Measurements from ENCODE around the gene LMO3.

Gene LMO3

GRCh38 chr12:16599081-16599480, 6.9 kb downstream of the LMO3 start:
- peak; percentile 37 for DNase-seq

DNA sequence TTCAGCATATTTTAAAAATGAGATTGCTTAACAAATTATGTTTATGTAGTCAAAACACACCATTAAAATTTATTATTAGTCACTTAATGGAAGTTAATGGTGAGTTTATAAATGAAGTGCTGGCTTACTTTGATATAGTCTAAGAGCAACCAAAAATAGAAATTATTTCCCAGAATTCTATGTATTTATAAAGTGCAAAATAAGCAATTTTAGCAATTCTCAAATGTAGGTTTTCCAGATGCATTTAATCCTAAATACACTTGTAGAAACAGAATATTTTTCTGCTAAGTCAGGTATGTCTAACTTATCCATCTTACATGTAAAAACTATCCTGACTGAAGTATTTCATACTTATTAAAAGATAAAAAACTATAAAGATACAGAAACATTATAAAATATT, 11.2 kb downstream of the LMO3 start:
- no peak for DNase-seq

- no peak for DNase-seq
Measured at GRCh38 chr12:16593546-16593945, 12.4 kb downstream of the LMO3 start.

- no peak for DNase-seq
Measured at GRCh38 chr12:16590645-16591044, 15.3 kb downstream of the LMO3 start.

GRCh38 chr12:16588812-16589211, 17.1 kb downstream of the LMO3 start:
- no peak for DNase-seq

GRCh38 chr12:16587514-16587913, 18.4 kb downstream of the LMO3 start:
- no peak for DNase-seq

DNA sequence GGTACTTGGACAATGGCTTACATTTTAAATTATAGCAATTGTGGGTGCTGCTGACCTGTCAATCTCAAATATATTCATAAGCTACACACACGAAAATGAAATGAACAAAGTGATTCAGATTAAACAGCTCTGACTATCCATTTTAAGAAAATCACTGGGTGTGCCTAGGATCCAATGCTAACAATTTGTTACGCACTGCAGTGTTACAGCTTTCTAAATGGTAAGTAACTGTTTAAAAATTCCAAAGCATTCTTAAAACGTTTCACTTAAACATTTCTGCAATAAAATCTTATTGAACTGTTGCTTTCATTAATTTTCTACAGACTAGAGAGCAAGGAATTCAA, 18.9 kb downstream of the LMO3 start:
- no peak for DNase-seq

- no peak for DNase-seq
Measured at GRCh38 chr12:16586350-16587109, 19.4 kb downstream of the LMO3 start.

DNA sequence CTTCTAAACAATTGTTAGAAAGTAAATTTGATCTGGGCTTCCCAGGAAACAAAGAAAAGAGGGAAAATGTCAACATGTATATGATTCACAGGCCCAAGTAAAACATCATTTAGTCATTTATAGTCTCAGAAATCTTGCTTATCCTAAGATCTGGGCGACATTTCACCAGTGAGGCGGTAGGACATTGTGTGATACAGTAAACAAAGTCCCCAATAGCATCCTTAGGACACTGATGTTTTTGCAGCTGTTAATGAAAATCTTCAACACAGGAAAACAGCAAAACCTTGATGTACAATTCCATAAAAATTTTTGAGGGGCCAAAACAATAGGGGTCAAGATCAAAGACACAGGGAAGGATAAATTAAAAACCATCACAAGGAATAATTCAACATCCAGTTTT, 20.2 kb downstream of the LMO3 start:
- DNase-seq: no peak

DNA sequence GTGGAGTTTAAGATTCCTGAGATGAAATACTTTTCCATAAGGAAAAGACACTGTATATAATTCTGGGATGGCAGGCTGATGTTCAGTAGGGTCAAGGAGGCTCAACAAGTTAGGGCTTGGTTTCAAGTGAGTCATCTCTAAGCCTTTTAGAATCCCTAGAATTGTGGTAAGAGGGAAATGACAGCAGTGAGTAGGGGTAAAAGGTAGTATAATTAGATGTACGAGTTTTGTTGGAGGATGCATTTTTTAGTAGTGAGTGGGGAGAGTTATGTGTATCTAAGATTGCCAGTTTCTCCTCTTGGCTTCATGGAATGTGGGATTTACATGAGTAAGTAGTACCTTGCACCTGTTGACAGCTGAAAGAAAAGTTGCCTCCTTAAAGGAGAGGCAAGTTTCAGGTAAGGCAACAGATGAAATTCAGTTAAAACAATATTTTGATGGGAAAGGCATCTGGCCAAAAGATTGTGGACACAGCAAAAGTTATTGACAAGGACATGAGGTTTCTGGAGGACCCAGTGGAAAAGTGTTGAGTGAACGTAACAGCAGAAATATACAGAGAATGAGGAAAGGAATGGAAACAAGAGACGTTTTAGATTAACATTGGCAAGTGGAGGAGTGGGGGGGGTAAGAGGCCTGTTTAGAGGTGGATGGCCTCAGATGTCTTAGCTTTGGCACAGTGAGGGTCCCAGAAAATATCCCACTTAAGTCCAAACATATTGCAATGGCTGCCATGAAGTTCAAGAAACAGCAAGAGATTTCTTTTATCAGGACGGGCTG, 21.8 kb downstream of the LMO3 start:
- no peak for DNase-seq

DNA sequence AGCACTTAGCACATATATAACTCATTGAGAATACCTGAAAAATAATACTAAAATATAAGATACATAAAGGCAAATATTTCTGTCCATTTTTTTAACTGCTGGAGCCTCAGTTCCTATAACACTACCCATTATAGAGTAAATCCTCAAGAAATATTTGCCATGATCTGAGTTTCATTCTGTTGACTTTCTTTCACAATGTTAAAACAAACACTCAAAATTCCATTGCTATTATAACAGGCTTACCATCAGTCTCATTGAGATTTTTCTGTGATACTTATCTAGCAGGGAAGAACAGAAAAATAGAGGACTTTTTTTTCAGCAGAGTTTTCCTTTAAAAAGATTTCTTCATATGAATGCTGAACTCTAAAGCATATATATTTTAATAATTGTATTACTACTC, 24.5 kb downstream of the LMO3 start:
- no peak for DNase-seq

DNA sequence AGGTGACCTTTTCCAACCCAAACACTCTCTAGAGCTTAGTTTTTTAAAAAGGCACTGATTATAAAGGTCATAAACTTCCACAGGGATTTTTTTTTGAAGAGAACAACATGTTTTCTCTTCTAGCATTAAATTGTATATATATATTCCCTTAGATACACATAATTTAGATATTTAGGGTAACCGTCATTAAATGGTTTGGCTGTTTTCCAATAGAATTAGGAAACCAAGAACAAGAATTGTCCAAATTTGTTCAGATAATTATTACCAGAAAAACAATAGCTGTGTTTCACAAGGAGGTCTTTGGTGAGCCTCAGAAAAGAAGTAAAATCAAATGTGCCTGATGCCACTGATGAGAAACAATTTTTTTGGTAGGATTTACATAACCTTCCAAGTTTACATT, 26.9 kb downstream of the LMO3 start:
- DNase-seq: no peak

DNA sequence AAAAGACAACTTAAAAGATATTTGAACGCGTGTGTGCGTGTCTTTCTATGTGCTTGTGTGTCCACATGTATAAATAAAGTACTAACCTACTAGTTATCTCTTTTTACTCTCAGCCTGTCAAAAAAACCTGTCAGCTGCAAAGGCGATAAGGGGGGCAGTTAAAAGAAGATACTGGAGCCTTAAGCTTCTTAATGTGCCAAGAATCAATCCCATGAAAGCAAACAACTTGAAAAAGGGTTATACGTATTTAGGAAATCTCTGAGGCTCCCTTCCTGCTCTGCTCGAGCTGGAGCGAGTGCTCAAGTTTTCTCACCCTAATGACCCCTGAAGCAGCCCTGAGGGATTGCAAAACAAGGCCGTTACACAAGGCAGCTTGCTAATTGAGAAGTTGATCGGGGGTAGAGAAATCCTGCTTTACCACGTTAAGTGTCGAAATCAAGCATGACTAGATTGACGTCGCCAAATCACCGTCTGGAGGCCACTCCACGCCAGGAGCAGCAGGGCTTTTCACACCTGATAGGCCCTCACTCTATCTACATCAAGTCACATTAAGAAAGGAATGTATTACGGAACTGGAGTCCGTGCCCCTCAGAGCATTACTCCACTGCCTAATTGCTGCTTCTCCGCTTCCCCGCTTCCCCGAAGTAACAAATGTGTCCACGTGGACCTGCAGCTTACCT, 32.4 kb downstream of the LMO3 start:
- no peak for DNase-seq

DNA sequence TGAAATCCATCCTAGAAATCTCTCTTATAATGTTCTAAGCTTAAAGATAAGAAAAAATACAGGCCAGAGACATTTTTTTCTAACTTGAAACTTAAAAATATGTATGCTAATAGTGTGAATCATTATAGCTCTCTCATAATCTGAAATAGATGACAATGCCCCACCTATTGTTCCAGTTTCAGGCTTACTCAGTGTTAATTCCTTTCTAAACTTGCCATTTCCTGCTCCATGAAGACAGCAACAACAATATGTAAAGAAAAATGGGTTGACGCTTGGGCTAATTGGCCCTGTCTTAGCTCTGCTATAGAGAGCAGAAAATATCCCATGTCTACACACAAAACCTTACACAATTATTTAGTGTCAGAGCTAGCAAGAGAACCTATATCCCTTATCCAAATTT, 37.1 kb downstream of the LMO3 start:
- DNase-seq: peak; percentile 21

DNA sequence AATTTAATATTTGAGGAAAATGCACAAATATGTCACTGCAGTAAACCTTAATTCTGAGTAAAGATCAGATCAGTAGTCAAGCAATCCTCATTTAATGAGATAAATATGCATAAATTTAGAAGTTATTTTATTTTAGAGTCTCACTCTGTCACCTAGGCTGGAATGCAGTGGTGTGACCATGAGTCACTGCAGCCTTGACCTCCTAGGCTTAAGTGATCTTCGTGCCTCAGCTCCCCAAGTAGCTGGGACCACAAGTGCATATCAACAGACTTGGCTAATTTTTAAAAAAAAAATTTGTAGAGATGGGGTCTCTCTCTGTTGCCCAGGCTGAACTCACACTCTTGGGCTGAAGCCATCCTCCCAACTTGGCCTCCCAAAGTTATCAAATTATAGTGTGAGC, 41.3 kb downstream of the LMO3 start:
- DNase-seq: no peak

DNA sequence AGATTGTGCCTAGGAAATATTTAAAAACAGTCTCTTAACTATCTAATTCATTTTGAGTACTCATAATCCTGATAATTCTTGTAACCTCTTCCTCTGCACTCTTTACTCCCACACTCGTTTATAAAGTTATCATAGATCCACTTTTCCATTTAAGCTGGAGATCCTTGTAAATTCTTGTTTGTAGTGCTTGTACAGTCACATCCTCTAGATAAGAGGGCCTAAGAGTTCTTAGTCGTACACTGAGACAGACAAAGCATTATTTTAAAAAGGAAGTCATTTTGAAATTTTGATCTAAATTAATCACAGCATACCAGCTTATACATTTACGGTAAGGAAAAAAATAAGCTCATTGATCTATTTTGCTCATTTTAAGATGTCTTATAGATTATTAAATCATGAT, 42.5 kb downstream of the LMO3 start:
- no peak for DNase-seq

- DNase-seq: no peak
Measured at GRCh38 chr12:16562921-16563320, 43.0 kb downstream of the LMO3 start.

GRCh38 chr12:16562435-16562834, 43.5 kb downstream of the LMO3 start:
- peak; percentile 49 for DNase-seq

- no peak for DNase-seq
Measured at GRCh38 chr12:16560273-16560672, 45.7 kb downstream of the LMO3 start.

DNA sequence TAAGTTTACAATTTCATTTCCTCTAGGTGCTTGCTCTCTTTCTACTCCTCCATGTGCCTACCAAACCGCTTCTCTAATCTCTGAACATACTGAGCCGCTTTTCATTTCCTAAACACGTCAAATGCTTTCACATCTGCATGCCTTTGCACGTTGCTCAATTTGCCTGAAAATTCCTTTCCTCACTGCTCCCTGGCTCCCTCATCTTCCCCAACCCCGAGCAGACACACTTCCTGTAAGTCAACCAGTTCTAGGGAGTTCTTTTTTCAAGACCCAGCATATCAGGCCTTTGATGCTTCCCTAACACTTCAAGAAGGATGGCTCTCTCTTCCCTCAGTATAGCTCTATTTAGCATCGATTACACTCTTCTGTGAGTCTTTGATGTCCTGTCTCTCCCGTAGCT, 50.3 kb downstream of the LMO3 start:
- DNase-seq: no peak

DNA sequence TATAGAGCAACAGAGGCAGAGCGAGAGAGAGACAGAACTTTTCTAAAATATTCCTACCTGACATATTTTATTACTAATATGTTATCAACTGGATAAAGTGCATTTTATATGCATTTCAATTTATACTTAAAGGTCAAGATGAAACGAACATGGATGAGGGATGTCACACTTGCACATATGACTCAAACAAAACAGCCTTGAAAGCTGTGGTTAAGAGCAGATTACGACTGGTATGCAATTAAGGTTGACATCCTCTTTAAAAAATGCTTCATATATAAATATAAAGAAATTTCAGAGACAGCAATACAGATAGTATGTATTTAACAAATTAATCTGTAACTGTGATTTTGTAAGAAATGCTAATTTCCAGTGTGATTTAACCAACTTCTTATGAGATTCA, 52.5 kb downstream of the LMO3 start:
- DNase-seq: no peak

DNA sequence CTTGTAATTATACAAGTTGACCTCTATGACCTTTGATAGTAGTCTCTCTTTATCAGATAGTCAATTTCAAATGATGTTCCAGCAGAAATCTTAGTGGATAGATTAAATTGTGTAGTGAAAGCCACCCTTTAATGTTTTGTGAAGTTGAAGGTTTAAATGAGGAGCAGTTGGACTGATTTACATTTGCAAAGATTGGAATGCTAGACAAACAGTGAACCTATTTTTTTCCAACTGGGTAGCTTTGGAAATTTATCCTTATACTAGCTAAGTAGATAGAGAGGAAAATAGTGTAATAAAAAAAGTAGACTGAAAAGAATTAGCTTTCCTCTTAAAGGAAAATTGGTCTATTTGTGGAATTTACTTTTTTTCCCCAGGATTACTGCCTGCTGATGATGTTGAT, 53.7 kb downstream of the LMO3 start:
- no peak for DNase-seq

DNA sequence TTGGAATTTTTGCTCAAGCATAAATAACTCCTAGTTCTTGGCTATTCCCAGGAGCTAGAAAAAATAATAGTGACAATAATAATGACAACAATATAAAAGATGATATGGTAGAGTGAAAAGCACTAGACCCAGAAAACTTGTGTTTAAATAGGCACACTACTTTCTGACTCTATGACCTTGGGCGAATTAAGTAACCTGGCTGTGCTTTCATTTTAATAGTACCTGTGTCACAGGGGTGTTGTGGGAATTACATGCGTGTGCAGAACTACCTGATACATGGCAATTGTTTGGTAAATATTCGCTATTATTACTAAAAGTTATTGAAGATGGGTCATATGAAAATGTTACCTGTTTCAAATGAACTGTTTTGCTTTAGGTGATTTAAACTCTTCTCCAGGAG, 60.1 kb downstream of the LMO3 start:
- no peak for DNase-seq

DNA sequence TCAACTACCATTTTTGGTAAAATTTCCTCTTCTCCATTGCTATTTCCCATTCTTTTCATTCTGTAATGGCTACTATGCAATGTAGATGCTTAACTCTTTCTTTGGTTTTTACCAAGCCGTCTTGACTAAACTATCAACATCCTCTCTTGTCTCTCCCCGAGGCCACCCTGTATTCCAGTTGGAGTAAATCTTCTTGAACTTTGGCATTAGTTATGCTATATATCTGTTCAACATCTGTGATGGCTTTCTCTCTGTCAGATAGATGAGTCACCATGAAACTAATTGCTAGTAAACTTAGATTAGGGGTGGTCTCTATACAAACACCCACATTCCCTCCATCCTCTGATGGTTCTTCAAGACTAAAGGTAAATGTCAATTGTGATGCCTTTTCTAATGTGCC, 63.4 kb downstream of the LMO3 start:
- no peak for DNase-seq
